Left lobe of liver (tissue), 2 donors: ENCODE measurements around the gene SCAMP3. TPM values are rescaled to one million over a fixed set of nuclear protein-coding genes. Genes with fewer than 3 reads are reported as not detected.
A peak's percentile ranks its signal among the peaks of the same experiment; 100 is the strongest.
"Not testable (repeated sequence)": the region's sequence is repeated elsewhere in the genome, so short reads cannot be mapped to it uniquely, and the experiment has no call there.

Experiments used
- ATAC-seq: fragments of 200-7000 bp; cut with Tn5 transposase; one replicate; pipeline ENCODE4 v1.9.1; 2020; ENCODE audit warnings: mild to moderate bottlenecking, moderate library complexity
- DNase-seq: peaks from one replicate; pipeline ENCODE4 v3.0.0-alpha.2; 2020; ENCODE audit warnings: low spot score
- total RNA-seq: library from RNA; stranded (reverse); gene quantifications from one replicate; pipeline ENCODE4 v1.2.1, GENCODE V29; 2021
- donor health status: DM: no; HTN: no; CAD: no; lungs with moderate emphysema.
- donor health status: DM: no; HTN: yes; CAD: no.

SCAMP3 gene
- 24.9 TPM for total RNA-seq

- peak; percentile 97 for DNase-seq
- ATAC-seq: peak; percentile 96
These were observed at the start of gene SCAMP3 for GRCh38 chr1:155261852-155262673. Gene SCAMP3 (minus strand): TSS chr1:155262360. CDS start chr1:155262151, 209 bp downstream.

DNA sequence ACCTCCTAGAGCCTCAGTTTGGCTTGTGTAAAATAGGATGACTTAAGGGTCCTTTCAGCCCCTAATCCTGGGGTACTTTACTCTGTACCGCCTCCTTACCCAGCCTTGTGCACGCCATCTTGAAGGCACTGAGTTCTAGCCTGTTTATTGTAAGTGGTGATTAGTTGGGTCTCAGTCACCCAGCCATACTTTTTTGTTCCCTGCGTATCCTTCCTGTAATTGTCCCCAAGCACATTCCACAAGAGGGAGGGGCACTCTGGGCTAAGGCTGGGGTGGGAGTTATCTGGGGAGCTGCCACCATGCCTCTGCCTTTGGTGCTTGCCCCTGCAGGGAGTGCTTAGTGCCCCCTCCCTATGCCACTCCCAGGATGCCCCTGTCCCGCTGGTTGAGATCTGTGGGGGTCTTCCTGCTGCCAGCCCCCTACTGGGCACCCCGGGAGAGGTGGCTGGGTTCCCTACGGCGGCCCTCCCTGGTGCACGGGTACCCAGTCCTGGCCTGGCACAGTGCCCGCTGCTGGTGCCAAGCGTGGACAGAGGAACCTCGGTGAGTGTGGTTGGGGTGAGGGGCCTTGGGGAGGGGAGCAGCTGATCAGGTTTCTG is 47.4 kb upstream of the SCAMP3 start:
- DNase-seq (peak; percentile 70), ATAC-seq (no peak)

DNA sequence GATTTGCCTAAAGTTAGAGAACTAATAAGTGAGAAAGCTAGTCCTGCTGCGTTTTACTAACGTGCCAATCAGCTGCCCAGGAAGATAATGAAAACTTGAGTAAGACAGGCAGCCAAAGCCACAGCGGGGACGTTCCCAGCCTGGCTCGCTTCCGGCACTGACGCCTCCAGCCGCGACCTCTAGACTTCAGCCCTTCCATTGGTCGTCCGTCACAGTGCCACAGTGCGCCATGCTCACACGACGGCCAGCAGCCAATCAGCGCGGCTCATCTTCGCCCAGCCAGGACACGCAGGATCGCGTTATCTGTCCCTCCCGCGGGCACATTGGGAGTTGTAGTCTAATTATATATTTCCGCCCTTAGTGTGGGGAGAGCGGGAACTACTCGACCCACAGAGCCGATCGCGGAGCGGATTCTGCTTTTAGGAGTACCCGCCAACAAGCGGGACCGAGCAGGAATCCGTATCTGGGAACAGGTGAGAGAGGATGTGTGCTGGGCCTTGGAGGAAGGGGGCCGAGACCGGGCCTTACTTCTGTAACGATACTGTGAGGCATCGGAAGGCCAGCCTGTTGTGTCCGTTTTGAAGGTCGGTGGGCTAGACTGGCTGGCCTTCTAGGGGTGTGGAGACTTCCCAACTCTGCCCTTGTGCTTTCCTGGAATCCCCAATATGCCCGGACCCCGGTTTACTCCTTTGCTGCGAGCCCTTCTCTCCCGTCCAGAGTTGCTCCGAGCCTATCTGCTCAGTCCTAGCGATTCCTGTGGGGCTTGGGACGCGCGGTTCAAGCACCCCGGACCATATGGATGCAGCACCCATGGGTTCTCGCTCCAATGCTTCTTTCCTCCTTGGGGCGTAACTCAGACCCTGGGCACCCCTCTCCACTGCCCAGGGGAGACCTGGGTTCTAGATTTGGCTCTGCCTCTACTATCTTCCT is 46.6 kb upstream of the SCAMP3 start, which contains the start of gene FDPS:
FDPS (plus strand) TSS at position 374 of the 930 bp plus-strand sequence. CDS start 924 bp downstream, outside the sequence.
- DNase-seq (peak; percentile 99), ATAC-seq (peak; percentile 89)

DNA sequence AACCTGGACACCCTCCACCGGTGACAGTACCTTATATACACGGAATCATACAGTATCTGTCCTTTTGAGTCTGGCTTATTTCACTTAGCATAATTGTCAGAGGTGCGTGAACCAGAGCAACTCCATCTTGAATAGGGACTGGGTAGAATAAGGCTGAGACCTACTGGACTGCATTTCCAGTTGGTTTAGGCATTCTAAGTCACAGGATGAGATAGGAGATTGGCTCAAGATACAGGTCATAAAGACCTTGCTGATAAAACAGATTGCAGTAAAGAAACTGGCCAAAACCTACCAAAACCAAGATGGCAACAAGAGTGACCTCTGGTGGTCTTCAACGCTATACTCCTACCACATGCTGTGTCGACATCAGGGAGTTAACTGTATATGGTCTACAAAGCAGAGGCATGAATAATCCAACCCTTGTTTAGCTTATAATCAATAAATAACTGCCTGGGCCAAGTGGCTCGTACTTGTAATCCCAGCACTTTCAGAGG is 45.1 kb upstream of the SCAMP3 start:
- no peak for DNase-seq
- ATAC-seq: no peak

DNA sequence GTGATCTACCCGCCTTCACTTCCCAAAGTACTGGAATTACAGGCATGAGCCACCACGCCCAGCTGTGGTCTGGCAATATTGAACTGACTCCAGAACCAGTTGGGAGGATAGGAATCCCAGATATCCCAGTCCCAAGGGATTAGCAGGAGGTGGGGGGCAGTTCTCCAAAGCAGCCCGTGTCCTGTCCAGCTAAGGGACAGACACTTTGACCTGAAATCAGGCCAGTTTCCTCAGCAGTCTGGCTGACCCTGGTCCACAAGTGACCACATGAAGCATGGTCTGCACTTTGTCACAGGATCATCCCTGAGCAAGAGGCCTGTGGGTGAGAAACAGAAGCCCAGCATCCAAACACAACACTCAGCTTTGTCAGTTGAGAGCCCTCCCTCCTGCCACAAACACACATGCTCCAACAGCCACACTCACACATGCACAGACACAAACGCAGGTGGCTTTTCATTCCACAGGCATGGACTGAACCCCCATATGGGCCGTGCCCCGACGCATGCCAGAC is 43.8 kb upstream of the SCAMP3 start:
- DNase-seq (peak; percentile 74), ATAC-seq (peak; percentile 38)

- DNase-seq (no peak), ATAC-seq (peak; percentile 14)
These were observed 42.5 kb upstream of the SCAMP3 start for GRCh38 chr1:155304558-155305063.

GRCh38 chr1:155301342-155301841 is 39.2 kb upstream of the SCAMP3 start, which contains the start of gene PKLR:
Gene PKLR (minus strand): TSS chr1:155301438. CDS start chr1:155301395, 43 bp downstream.
- DNase-seq: no peak
- no peak for ATAC-seq

- peak; percentile 95 for DNase-seq
- ATAC-seq: peak; percentile 89
These were observed 38.6 kb upstream of the SCAMP3 start for GRCh38 chr1:155300553-155301329.

- no peak for DNase-seq
These were observed 37.9 kb upstream of the SCAMP3 start for GRCh38 chr1:155300024-155300423.

DNA sequence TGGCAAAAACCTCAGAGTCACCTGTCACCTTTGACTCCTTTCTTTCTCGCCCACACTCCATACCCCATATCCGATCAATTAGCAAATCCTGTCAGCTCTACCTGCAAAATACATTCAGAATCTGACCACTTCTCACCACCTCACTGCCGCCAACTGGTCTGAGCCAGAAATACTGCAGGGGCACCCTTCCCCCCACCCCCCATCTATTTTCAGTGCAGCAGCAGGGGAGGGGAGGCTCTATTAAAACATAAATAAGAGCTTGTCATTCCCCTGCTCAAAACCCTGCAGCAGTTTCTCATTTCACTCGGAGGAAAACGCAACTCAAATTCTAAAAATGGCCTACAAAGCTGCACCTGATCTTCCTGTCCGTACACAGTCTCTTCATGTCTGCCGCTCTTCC is 35.2 kb upstream of the SCAMP3 start:
- DNase-seq: no peak
- no peak for ATAC-seq

More at GRCh38 chr1:155300024-155300423, 37.9 kb upstream of the SCAMP3 start:
- peak; percentile 55 for ATAC-seq

- DNase-seq (no peak), ATAC-seq (no peak)
These were observed 34.5 kb upstream of the SCAMP3 start for GRCh38 chr1:155296661-155297060.

DNA sequence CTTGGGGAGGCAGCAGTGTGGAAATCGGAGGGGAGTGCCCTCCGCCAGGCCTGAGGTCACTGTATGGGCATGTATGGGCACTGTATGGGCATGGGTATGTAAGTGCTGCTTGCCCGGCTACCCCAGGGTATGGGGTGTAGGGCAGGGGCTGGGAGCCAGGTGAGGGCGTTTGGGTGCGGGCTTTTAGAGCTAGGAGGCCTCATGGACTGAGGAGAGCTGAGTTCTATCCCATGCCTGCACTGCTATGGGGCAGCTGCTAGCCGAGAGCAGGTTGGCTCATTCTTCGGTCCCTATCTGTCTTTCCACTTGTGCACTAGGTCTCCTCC is 33.7 kb upstream of the SCAMP3 start:
- ATAC-seq (no peak), DNase-seq (no peak)

- DNase-seq: no peak
- ATAC-seq: no peak
These were observed 33.2 kb upstream of the SCAMP3 start for GRCh38 chr1:155295183-155295941.

DNA sequence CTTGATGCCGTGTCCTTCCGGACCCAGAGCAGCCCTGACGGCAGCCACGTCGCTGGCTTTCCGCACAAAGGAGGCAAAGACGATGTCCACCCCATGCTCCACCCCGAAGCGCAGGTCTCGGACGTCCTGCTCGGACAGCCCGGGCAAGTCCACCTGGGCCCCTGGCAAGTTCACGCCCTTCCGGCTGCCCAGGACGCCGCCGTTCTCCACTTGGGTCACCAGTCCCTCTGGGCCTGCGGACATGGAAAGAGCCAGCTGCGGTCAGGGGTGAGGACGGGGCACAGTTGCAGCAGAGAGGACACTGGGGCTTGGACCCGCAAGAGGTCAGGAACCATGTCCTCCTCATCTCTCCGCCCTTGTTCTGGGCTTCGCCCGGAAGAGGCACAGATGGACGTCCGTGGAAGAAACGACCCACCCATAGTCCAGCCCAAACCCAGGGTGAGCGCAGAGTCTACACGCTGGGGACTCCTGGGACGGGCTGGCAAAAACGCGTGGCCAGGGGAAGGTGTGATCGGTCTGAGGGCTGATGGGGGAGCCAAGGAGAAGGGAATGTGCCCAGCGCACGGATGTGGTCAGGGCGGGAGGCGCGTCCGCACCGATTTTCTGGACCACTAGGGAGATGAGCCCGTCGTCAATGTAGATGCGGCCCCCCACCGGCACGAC is 32.5 kb upstream of the SCAMP3 start:
- DNase-seq (no peak), ATAC-seq (no peak)

- DNase-seq (no peak), ATAC-seq (no peak)
These were observed 31.1 kb upstream of the SCAMP3 start for GRCh38 chr1:155293086-155293749.

- not testable (repeated sequence) for ATAC-seq, DNase-seq
These were observed 28.8 kb upstream of the SCAMP3 start for GRCh38 chr1:155291006-155291405.

GRCh38 chr1:155287987-155288543 is 25.9 kb upstream of the SCAMP3 start:
- peak; percentile 13 for ATAC-seq
- DNase-seq: no peak
